ENCODE data around the gene PLCB1.

PLCB1 gene

DNA sequence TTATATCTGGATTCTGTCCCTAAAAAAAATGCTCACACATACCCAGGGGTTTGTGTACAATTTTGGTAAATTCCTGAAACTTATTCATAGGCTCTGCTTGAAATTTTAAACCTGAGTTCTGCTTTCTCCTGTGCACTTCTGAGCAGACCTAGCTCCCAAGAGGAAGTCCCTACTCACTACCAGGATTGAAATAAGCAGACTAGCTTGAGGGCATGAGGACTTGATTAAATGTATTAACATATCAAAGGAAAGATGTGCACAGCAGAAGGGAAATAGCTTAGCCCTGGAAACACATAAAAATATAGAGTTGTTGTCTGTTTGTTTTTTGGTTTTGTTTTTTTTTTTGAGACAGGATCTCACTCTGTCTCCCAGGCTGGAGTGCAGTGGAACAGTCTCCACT lies 785.0 kb downstream of the PLCB1 start:
- DNase-seq = no peak

DNA sequence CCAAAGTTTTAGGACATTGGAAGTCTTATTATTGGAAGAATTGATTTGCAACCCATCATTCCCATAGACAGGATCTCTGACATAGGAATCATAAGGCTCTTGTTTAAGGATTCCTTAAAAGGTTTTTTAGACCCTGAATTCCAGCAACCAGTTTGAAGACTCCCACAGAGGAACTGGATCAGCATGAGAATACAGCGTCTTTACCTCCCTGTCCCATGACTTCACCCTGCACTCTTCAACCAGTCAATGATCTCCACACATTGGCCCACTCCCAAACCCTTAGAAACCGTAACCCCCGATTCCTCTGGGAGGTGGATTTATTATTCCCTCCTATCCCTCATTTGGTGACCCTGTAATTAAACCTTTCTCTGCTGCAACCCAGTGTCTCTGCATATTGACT lies 786.1 kb downstream of the PLCB1 start:
- DNase-seq = no peak

GRCh38 chr20:8924539-8924938 lies 792.5 kb downstream of the PLCB1 start:
- no peak for DNase-seq

DNA sequence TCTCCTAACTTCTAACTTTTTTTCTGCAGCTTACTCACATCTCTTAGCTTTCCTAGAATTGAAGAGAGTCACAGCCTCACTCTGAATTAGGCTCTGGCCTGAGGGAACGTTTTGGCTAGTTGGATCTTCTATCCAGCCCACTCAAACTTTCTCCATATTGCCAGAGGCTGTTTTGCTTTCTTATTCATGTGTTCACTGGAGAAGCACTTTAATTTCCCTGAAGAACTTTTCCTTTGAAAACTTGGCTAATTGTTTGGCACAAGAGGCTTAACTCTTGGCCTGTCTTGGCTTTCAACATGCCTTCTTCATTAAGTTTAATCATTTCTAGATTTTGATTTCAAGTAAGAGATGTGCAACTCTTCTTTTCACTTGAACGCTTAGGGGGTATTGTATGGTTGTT lies 798.7 kb downstream of the PLCB1 start:
- DNase-seq = no peak

GRCh38 chr20:8932192-8933165 lies 800.4 kb downstream of the PLCB1 start:
- DNase-seq = no peak

GRCh38 chr20:8933381-8933807 lies 801.3 kb downstream of the PLCB1 start:
- DNase-seq = no peak

- DNase-seq = no peak
Measured at GRCh38 chr20:8934362-8934761, 802.3 kb downstream of the PLCB1 start.
